IPS-NIHi7 (cell line): ENCODE results near the gene RAB6A.
A peak's percentile ranks its signal among the peaks of the same experiment; 100 is the strongest.
"Not testable (repeated sequence)": the region's sequence is repeated elsewhere in the genome, so short reads cannot be mapped to it uniquely, and the experiment has no call there.

Source experiments
- DNase-seq: peaks from one replicate; pipeline ENCODE4 v3.0.0; 2012; ENCODE audit warnings: mixed read lengths; ENCODE audit errors: extremely low spot score

RAB6A gene

GRCh38 chr11:73762732-73763131 is 1.9 kb upstream of the RAB6A start:
- no peak for DNase-seq

- DNase-seq = no peak
These were observed 600 bp upstream of the RAB6A start for GRCh38 chr11:73761403-73761945.

- peak; percentile 48 for DNase-seq
These were observed 667 bp downstream of the RAB6A start for GRCh38 chr11:73760135-73760678.

GRCh38 chr11:73759610-73760134 is 1.2 kb downstream of the RAB6A start:
- no peak for DNase-seq

- no peak for DNase-seq
These were observed 2.4 kb downstream of the RAB6A start for GRCh38 chr11:73758451-73758850.

- DNase-seq = no peak
These were observed 3.3 kb downstream of the RAB6A start for GRCh38 chr11:73757598-73757997.

- no peak for DNase-seq
These were observed 5.2 kb downstream of the RAB6A start for GRCh38 chr11:73755670-73756069.

- no peak for DNase-seq
These were observed 6.9 kb downstream of the RAB6A start for GRCh38 chr11:73753938-73754337.

GRCh38 chr11:73752903-73753302 is 8.0 kb downstream of the RAB6A start:
- DNase-seq = no peak

- no peak for DNase-seq
These were observed 8.5 kb downstream of the RAB6A start for GRCh38 chr11:73752216-73752867.

GRCh38 chr11:73750862-73751261 is 10.0 kb downstream of the RAB6A start:
- DNase-seq = not testable (repeated sequence)

GRCh38 chr11:73750228-73750627 is 10.6 kb downstream of the RAB6A start:
- no peak for DNase-seq

- DNase-seq = no peak
These were observed 11.8 kb downstream of the RAB6A start for GRCh38 chr11:73749118-73749517.

GRCh38 chr11:73748300-73748699 is 12.6 kb downstream of the RAB6A start:
- no peak for DNase-seq

GRCh38 chr11:73747762-73748161 is 13.1 kb downstream of the RAB6A start:
- DNase-seq = no peak

- no peak for DNase-seq
These were observed 14.2 kb downstream of the RAB6A start for GRCh38 chr11:73746701-73747100.

GRCh38 chr11:73743045-73743444 is 17.8 kb downstream of the RAB6A start:
- no peak for DNase-seq

- DNase-seq = not testable (repeated sequence)
These were observed 24.9 kb downstream of the RAB6A start for GRCh38 chr11:73735959-73736358.

- no peak for DNase-seq
These were observed 25.9 kb downstream of the RAB6A start for GRCh38 chr11:73734993-73735392.

GRCh38 chr11:73734011-73734410 is 26.9 kb downstream of the RAB6A start:
- not testable (repeated sequence) for DNase-seq

- not testable (repeated sequence) for DNase-seq
These were observed 27.9 kb downstream of the RAB6A start for GRCh38 chr11:73732936-73733335.

- peak; percentile 64 for DNase-seq
These were observed 31.2 kb downstream of the RAB6A start for GRCh38 chr11:73729594-73730206.

- DNase-seq = no peak
These were observed 32.9 kb downstream of the RAB6A start for GRCh38 chr11:73728000-73728399.
